GM23248 (cell line): ENCODE measurements around the gene ITGB7.

Experiments used
- EZH2 ChIP-seq: fragments of 200-600 bp; sonication (generic); IDR thresholded peaks from 2 replicates; pipeline ENCODE4 v1.6.1; 2018; ENCODE audit warnings: antibody characterized with exemption, mild to moderate bottlenecking; ENCODE audit not compliant: insufficient read depth, poor library complexity, severe bottlenecking
- EZH2phosphoT487 ChIP-seq: fragments of 200-600 bp; sonication (generic); IDR thresholded peaks from 2 replicates; pipeline ENCODE4 v1.6.1; 2018; ENCODE audit warnings: antibody characterized with exemption, moderate library complexity, mild to moderate bottlenecking, low read depth; ENCODE audit not compliant: insufficient read depth

GRCh38 chr12:53199700-53200099 lies 7.4 kb downstream of the ITGB7 start:
- no peak for TF ChIP-seq EZH2phosphoT487
- no peak for TF ChIP-seq EZH2
